Ishikawa (cell line): ENCODE measurements around the gene SLC9A7.

ENCODE experiments used
- CREB1 ChIP-seq: IDR thresholded peaks from 2 replicates; pipeline ENCODE4 v1.6.1; 2012; ENCODE audit warnings: low read depth
- EGR1 ChIP-seq: IDR thresholded peaks from 2 replicates; pipeline ENCODE4 v1.6.1; 2012
- EP300 ChIP-seq: IDR thresholded peaks from 2 replicates; pipeline ENCODE4 v1.6.1; 2012; ENCODE audit warnings: borderline replicate concordance
- FOXM1 ChIP-seq: IDR thresholded peaks from 2 replicates; pipeline ENCODE4 v1.6.1; 2012; ENCODE audit warnings: low read depth, borderline replicate concordance
- RAD21 ChIP-seq: IDR thresholded peaks from 2 replicates; pipeline ENCODE4 v1.6.1; 2012; ENCODE audit warnings: low read depth
- TAF1 ChIP-seq: IDR thresholded peaks from 2 replicates; pipeline ENCODE4 v1.6.1; 2012; ENCODE audit warnings: low read depth, mild to moderate bottlenecking
- TCF12 ChIP-seq: IDR thresholded peaks from 2 replicates; pipeline ENCODE4 v1.6.1; 2012; ENCODE audit warnings: low read depth
- YY1 ChIP-seq: IDR thresholded peaks from 2 replicates; pipeline ENCODE4 v1.6.1; 2012; ENCODE audit warnings: low read depth
- ZBTB7A ChIP-seq: IDR thresholded peaks from 2 replicates; pipeline ENCODE4 v1.6.1; 2012; ENCODE audit warnings: low read depth
- TF ChIP-seq, protein P1 (sequence below): IDR thresholded peaks from 2 replicates; pipeline ENCODE4 v1.6.1; 2012
- TF ChIP-seq, protein P2 (sequence below): IDR thresholded peaks from 2 replicates; pipeline ENCODE4 v1.6.1; 2012
- TF ChIP-seq, protein P3 (sequence below): IDR thresholded peaks from 2 replicates; pipeline ENCODE4 v1.6.1; 2012; ENCODE audit warnings: low read depth, mild to moderate bottlenecking

DNA sequence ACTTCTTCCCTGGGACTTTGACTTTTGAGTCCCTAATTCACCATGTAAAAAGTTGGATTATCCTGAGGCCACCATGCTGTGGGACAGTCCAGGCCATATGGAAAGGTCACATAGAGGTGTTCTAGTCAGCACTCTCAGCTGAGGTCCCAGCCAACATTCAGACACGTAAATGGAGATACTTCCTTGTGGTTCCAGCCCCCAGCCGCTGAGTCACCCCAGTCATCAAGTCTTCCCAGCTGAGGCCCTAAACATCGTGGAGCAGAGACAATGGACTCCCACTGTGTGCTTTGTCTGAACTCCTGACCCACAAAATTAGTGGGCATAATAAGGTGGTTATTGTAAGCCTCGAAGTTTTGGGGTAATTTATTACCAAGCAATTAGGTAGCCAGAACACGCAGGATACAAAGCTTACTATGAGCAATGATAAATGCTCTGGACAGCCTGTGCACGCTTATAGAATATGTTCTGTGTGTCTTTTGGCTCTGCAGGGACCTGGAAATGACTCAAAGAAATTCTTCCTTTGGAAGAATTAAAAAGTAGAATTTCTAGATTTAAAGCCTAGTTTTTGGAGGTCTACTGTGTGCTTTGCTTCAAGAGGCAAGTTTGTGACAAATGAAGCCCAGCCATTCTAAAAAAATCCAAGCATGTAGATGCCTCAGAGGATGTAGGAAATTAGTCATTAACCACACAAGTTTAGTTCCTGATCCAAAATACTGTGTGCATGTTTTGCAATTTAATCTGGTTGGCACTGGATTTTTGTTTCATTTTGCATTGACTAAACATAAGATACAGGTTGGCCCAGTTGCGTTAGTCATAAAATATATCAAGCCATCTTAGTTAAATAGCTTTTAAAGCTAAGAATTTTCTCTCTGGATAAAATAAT, 33.2 kb upstream of the SLC9A7 start:
- TF ChIP-seq TCF12 (peak; percentile 79), TAF1 (no peak), YY1 (no peak), RAD21 (no peak), ZBTB7A (no peak), EP300 (peak; percentile 44; the same call in 1 of the 2 replicates), FOXM1 (no peak), EGR1 (no peak), CREB1 (no peak)
- TF ChIP-seq, protein P1, sequence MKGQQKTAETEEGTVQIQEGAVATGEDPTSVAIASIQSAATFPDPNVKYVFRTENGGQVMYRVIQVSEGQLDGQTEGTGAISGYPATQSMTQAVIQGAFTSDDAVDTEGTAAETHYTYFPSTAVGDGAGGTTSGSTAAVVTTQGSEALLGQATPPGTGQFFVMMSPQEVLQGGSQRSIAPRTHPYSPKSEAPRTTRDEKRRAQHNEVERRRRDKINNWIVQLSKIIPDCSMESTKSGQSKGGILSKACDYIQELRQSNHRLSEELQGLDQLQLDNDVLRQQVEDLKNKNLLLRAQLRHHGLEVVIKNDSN, result no peak
- TF ChIP-seq, protein P2, sequence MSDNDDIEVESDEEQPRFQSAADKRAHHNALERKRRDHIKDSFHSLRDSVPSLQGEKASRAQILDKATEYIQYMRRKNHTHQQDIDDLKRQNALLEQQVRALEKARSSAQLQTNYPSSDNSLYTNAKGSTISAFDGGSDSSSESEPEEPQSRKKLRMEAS, result no peak; the same call in 1 of the 2 replicates
- TF ChIP-seq, protein P3, sequence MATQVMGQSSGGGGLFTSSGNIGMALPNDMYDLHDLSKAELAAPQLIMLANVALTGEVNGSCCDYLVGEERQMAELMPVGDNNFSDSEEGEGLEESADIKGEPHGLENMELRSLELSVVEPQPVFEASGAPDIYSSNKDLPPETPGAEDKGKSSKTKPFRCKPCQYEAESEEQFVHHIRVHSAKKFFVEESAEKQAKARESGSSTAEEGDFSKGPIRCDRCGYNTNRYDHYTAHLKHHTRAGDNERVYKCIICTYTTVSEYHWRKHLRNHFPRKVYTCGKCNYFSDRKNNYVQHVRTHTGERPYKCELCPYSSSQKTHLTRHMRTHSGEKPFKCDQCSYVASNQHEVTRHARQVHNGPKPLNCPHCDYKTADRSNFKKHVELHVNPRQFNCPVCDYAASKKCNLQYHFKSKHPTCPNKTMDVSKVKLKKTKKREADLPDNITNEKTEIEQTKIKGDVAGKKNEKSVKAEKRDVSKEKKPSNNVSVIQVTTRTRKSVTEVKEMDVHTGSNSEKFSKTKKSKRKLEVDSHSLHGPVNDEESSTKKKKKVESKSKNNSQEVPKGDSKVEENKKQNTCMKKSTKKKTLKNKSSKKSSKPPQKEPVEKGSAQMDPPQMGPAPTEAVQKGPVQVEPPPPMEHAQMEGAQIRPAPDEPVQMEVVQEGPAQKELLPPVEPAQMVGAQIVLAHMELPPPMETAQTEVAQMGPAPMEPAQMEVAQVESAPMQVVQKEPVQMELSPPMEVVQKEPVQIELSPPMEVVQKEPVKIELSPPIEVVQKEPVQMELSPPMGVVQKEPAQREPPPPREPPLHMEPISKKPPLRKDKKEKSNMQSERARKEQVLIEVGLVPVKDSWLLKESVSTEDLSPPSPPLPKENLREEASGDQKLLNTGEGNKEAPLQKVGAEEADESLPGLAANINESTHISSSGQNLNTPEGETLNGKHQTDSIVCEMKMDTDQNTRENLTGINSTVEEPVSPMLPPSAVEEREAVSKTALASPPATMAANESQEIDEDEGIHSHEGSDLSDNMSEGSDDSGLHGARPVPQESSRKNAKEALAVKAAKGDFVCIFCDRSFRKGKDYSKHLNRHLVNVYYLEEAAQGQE, result no peak
